K562 (cell line): ENCODE measurements around the gene SIGMAR1. TPM values are rescaled to one million over a fixed set of nuclear protein-coding genes. Genes with fewer than 3 reads are reported as not detected.
A peak's percentile ranks its signal among the peaks of the same experiment; 100 is the strongest.

ENCODE experiments used
- CBX5 ChIP-seq: IDR thresholded peaks from 2 replicates; pipeline ENCODE4 v1.6.1; 2014; ENCODE audit warnings: low read depth, borderline replicate concordance
- CHD1 ChIP-seq: fragments of 200-600 bp; sonication (generic); IDR thresholded peaks from one replicate; pipeline ENCODE4 v1.6.1; 2012; ENCODE audit warnings: mild to moderate bottlenecking, moderate library complexity, low read length, inconsistent platforms
- FOS ChIP-seq: IDR thresholded peaks from 3 replicates; pipeline ENCODE4 v1.6.1; 2011; ENCODE audit not compliant: insufficient read length; ENCODE audit errors: extremely low read depth
- HNRNPL ChIP-seq: fragments of 200-400 bp; formaldehyde crosslinking; IDR thresholded peaks from 2 replicates; pipeline ENCODE4 v1.6.1; 2017; ENCODE audit warnings: low read depth, mild to moderate bottlenecking, low read length
- ILK ChIP-seq: fragments of 450-650 bp; IDR thresholded peaks from 2 replicates; pipeline ENCODE4 v1.6.1; 2016; ENCODE audit warnings: missing genetic modification characterization, low read depth, mild to moderate bottlenecking, missing compliant biosample characterization, moderate library complexity, borderline replicate concordance
- KLF16 ChIP-seq: IDR thresholded peaks from 2 replicates; pipeline ENCODE4 v1.6.1; 2016; ENCODE audit warnings: antibody characterized with exemption
- MEF2A ChIP-seq: IDR thresholded peaks from 2 replicates; pipeline ENCODE4 v1.6.1; 2011; ENCODE audit warnings: low read depth, mild to moderate bottlenecking, low read length, moderate library complexity; ENCODE audit not compliant: control insufficient read depth
- POLR2AphosphoS2 ChIP-seq: IDR thresholded peaks from 2 replicates; pipeline ENCODE4 v1.6.1; 2012; ENCODE audit warnings: low read length, improper control_type of control experiment
- POLR2AphosphoS5 ChIP-seq: IDR thresholded peaks from 2 replicates; pipeline ENCODE4 v1.6.1; 2011; ENCODE audit warnings: mild to moderate bottlenecking, low read depth, low read length, moderate library complexity; ENCODE audit not compliant: control insufficient read depth, insufficient read depth
- RNF2 ChIP-seq: sonication (generic); IDR thresholded peaks from 2 replicates; pipeline ENCODE4 v1.6.1; 2016
- SIRT6 ChIP-seq: IDR thresholded peaks from one replicate; pipeline ENCODE4 v1.6.1; 2012; ENCODE audit warnings: low read depth, mild to moderate bottlenecking, control low read depth, inconsistent platforms, low read length, moderate library complexity
- SMAD4 ChIP-seq: fragments of 250-450 bp; sonication (Bioruptor Pico); conservative IDR thresholded peaks from 2 replicates; pipeline ENCODE4 v1.8.0; 2021; ENCODE audit warnings: inconsistent platforms, mild to moderate bottlenecking, moderate library complexity
- STAT5B ChIP-seq: fragments of 250-450 bp; sonication (Bioruptor Pico); IDR thresholded peaks from 2 replicates; pipeline ENCODE4 v1.8.0; 2021; ENCODE audit warnings: mild to moderate bottlenecking, inconsistent platforms
- TEAD4 ChIP-seq, 2 experiments: sonication (generic) in 1 of 2; formaldehyde crosslinking in 1 of 2; IDR thresholded peaks; 2 replicates each; pipeline versions ENCODE4 v1.6.1 to v1.8.0; 2012 to 2022; ENCODE audit warnings: borderline replicate concordance in 1 of 2, inconsistent platforms in 1 of 2, low read length in 1 of 2, mild to moderate bottlenecking in 1 of 2, missing genetic modification reagents in 1 of 2
- XRCC4 ChIP-seq: IDR thresholded peaks from one replicate; pipeline ENCODE4 v1.6.1; 2011; ENCODE audit not compliant: insufficient read depth, insufficient read length; ENCODE audit errors: extremely low read depth
- ZBTB17 ChIP-seq: fragments of 450-650 bp; formaldehyde crosslinking; IDR thresholded peaks from 2 replicates; pipeline ENCODE4 v1.4.0; 2020; ENCODE audit warnings: mild to moderate bottlenecking
- ZBTB7A ChIP-seq: IDR thresholded peaks from 2 replicates; pipeline ENCODE4 v1.6.1; 2011; ENCODE audit warnings: low read depth, mild to moderate bottlenecking, low read length, moderate library complexity, borderline replicate concordance; ENCODE audit not compliant: control insufficient read depth
- ZNF184 ChIP-seq: sonication (generic); formaldehyde crosslinking; IDR thresholded peaks from 2 replicates; pipeline ENCODE4 v1.5.0; 2020; ENCODE audit warnings: missing genetic modification reagents
- ZNF239 ChIP-seq: fragments of 250-450 bp; sonication (Bioruptor Pico); IDR thresholded peaks from 2 replicates; pipeline ENCODE4 v1.4.0; 2020; ENCODE audit warnings: mild to moderate bottlenecking
- ZNF444 ChIP-seq: fragments of 250-450 bp; sonication (Bioruptor Pico); IDR thresholded peaks from 2 replicates; pipeline ENCODE4 v1.4.0; 2020; ENCODE audit warnings: mild to moderate bottlenecking, moderate library complexity
- ZNF699 ChIP-seq: fragments of 250-450 bp; sonication (Bioruptor Pico); IDR thresholded peaks from 2 replicates; pipeline ENCODE4 v1.8.0; 2021; ENCODE audit warnings: mild to moderate bottlenecking, moderate library complexity; ENCODE audit not compliant: insufficient replicate concordance
- polyA plus RNA-seq, 8 experiments: library from polyadenylated mRNA; depleted of rRNA in 4 of 8; stranded (reverse) in 5 of 8; unstranded in 3 of 8; fragments of >200 nt; fragmentation: Nextera tagmentation in 2 of 8; fragmentation: Illumina TruSeq in 1 of 8; extraction: Ambion mirVana in 2 of 8; extraction: Trizol in 1 of 8; gene quantifications; 2 replicates each; pipeline versions ENCODE4 v1.2.1 to v1.2.3, GENCODE V29; 2011 to 2014; ENCODE audit warnings: inconsistent platforms in 1 of 8, missing spikeins in 1 of 8
- total RNA-seq, 7 experiments: library from RNA; depleted of rRNA in 6 of 7; stranded (reverse); fragments of >200 nt in 6 of 7; fragmentation: Illumina TruSeq in 2 of 7; extraction: Trizol in 2 of 7; gene quantifications; 2 replicates each; pipeline versions ENCODE4 v1.2.1 to v1.2.3, GENCODE V29; 2011 to 2021; ENCODE audit warnings: low replicate concordance in 1 of 7
- TF ChIP-seq, protein P1 (sequence below): fragments of 450-650 bp; formaldehyde crosslinking; IDR thresholded peaks from 2 replicates; pipeline ENCODE4 v1.4.0; 2020; ENCODE audit warnings: mild to moderate bottlenecking
- TF ChIP-seq, protein P2 (sequence below): fragments of 250-450 bp; sonication (Bioruptor Pico); IDR thresholded peaks from 2 replicates; pipeline ENCODE4 v1.8.0; 2021; ENCODE audit warnings: moderate library complexity, mild to moderate bottlenecking, inconsistent platforms
- TF ChIP-seq, protein P3 (sequence below): IDR thresholded peaks from 2 replicates; pipeline ENCODE4 v1.6.1; 2011; ENCODE audit warnings: borderline replicate concordance, low read depth, mild to moderate bottlenecking, moderate library complexity, low read length; ENCODE audit not compliant: insufficient read depth, poor library complexity, severe bottlenecking

SIGMAR1 gene
- total and polyA plus RNA-seq, 9 of the 15 experiments (the other 6 are each of a cell fraction or from before 2014, with no cell fraction given) = 6.9 to 80.0 (median 35.2) TPM

DNA sequence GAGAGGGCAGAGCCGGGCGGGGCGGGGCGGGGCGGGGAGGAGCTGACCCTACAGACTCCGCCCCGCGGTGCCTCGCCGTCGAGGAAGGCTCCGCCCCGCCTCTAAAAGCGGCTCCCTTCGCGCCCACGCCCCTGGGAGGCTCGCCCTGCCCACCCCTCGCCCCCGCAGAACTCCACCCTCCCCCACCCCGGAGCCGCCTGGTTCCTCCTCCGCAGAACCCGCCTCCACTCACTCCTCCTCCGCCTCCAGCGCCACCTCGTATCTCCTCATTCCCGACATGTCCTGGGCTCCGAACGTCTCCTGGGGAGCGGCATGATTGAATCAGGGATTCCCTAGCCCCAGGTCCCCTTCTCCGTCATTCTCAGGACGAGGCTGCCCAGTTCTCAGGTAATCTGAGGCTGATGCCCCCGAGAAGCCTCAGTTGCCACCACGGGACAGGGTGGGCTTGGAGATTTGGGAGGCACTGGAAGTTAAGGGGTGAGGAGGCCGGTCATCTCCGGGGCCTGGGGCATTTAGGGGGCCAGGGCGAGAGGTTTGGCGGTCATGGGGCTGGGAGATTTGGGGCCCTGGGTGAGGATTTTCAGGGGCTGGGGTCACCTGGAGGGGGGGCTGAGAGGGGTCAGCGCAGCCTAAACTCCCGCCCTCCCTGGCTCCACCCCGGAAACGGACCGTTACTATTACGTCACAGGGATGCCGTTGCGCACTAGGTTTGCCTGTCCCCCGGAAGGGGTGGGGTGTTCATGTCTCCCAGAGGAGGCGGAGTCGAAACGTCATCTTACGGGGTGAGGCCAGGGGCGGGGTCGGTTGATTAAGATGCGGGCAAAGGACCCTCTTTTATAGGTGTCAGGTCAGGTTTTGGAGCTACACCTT is 28.0 kb upstream of the SIGMAR1 start (continued):
- no peak for TF ChIP-seq ILK (tag)
- no peak for TF ChIP-seq SIRT6
- TF ChIP-seq ZNF239 = no peak
- TF ChIP-seq SMAD4 (CRISPR knock-in tag) = no peak
- TF ChIP-seq FOS = no peak
- TF ChIP-seq ZBTB17 (CRISPR knock-in tag) = no peak
- no peak for TF ChIP-seq POLR2AphosphoS2
- TF ChIP-seq ZNF184 (CRISPR knock-in tag) = no peak
- no peak for TF ChIP-seq ZNF699
- TF ChIP-seq HNRNPL = no peak
- peak; percentile 57; the same call in 1 of the 2 replicates for TF ChIP-seq RNF2
- no peak for TF ChIP-seq MEF2A
- no peak for TF ChIP-seq CBX5
- TF ChIP-seq, protein P1, sequence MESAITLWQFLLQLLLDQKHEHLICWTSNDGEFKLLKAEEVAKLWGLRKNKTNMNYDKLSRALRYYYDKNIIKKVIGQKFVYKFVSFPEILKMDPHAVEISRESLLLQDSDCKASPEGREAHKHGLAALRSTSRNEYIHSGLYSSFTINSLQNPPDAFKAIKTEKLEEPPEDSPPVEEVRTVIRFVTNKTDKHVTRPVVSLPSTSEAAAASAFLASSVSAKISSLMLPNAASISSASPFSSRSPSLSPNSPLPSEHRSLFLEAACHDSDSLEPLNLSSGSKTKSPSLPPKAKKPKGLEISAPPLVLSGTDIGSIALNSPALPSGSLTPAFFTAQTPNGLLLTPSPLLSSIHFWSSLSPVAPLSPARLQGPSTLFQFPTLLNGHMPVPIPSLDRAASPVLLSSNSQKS (CRISPR knock-in tag) = no peak
- TF ChIP-seq XRCC4 = no peak
- TF ChIP-seq, protein P2, sequence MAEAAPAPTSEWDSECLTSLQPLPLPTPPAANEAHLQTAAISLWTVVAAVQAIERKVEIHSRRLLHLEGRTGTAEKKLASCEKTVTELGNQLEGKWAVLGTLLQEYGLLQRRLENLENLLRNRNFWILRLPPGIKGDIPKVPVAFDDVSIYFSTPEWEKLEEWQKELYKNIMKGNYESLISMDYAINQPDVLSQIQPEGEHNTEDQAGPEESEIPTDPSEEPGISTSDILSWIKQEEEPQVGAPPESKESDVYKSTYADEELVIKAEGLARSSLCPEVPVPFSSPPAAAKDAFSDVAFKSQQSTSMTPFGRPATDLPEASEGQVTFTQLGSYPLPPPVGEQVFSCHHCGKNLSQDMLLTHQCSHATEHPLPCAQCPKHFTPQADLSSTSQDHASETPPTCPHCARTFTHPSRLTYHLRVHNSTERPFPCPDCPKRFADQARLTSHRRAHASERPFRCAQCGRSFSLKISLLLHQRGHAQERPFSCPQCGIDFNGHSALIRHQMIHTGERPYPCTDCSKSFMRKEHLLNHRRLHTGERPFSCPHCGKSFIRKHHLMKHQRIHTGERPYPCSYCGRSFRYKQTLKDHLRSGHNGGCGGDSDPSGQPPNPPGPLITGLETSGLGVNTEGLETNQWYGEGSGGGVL (CRISPR knock-in tag) = no peak
- no peak for TF ChIP-seq ZNF444
- peak; percentile 87; the same call in 1 of the 2 replicates for TF ChIP-seq POLR2AphosphoS5
- peak; percentile 96 for TF ChIP-seq ZBTB7A
- no peak for TF ChIP-seq CHD1
- TF ChIP-seq TEAD4 (IDR thresholded peaks at IDR 0.05; ENCODE audit: low read length) = peak; percentile 75
- TF ChIP-seq TEAD4 (CRISPR knock-in tag; IDR thresholded peaks at IDR 0.05; ENCODE audit: borderline replicate concordance) = no peak
- TF ChIP-seq KLF16 = peak; percentile 64; the same call in 1 of the 2 replicates
- TF ChIP-seq, protein P3, sequence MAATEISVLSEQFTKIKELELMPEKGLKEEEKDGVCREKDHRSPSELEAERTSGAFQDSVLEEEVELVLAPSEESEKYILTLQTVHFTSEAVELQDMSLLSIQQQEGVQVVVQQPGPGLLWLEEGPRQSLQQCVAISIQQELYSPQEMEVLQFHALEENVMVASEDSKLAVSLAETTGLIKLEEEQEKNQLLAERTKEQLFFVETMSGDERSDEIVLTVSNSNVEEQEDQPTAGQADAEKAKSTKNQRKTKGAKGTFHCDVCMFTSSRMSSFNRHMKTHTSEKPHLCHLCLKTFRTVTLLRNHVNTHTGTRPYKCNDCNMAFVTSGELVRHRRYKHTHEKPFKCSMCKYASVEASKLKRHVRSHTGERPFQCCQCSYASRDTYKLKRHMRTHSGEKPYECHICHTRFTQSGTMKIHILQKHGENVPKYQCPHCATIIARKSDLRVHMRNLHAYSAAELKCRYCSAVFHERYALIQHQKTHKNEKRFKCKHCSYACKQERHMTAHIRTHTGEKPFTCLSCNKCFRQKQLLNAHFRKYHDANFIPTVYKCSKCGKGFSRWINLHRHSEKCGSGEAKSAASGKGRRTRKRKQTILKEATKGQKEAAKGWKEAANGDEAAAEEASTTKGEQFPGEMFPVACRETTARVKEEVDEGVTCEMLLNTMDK = peak; percentile 34
- no peak for TF ChIP-seq STAT5B (CRISPR knock-in tag)
